Uterus (tissue), 2 donors: ENCODE data around the gene NFX1.

Experiments used
- CTCF ChIP-seq, 4 experiments: fragments of 200-600 bp in 2 of 4; fragments of 450-650 bp in 2 of 4; sonication (generic) in 2 of 4; IDR thresholded peaks; one replicate each; pipeline ENCODE4 v1.5.1; 2016 to 2019; ENCODE audit warnings: antibody characterized with exemption in 4 of 4, mild to moderate bottlenecking in 2 of 4, moderate library complexity in 1 of 4
- POLR2A ChIP-seq, 2 donors: fragments of 450-650 bp; IDR thresholded peaks; one replicate each; pipeline ENCODE4 v1.6.1; 2016; ENCODE audit warnings: antibody characterized with exemption in 2 of 2, mild to moderate bottlenecking in 1 of 2, moderate library complexity in 1 of 2

- TF ChIP-seq CTCF (IDR thresholded peaks at IDR 0.05) (no peak), POLR2A (IDR thresholded peaks at IDR 0.05) (no peak)
These were observed 129.5 kb downstream of the NFX1 start for GRCh38 chr9:33419708-33420303.
